Gastroesophageal sphincter (tissue), 4 donors: Measurements from ENCODE around the gene VAMP8. TPM values are rescaled to one million over a fixed set of nuclear protein-coding genes. Genes with fewer than 3 reads are reported as not detected.

Source experiments
- ATAC-seq: fragments of 150-250 bp; one replicate; pipeline ENCODE4 v1.9.1; 2016; ENCODE audit warnings: mild to moderate bottlenecking, moderate library complexity
- H3K27ac ChIP-seq, 4 donors: fragments of 200-600 bp; sonication (generic) in 3 of 4; 1 replicate in 3 of 4; 2 replicates in 1 of 4; pipeline ENCODE4 v1.5.1; 2016 to 2019
- H3K27me3 ChIP-seq: fragments of 200-600 bp; sonication (generic); one replicate; pipeline ENCODE4 v1.5.1; 2019
- H3K36me3 ChIP-seq, 2 donors: fragments of 200-600 bp; sonication (generic); one replicate each; pipeline ENCODE4 v1.5.1; 2019; ENCODE audit warnings: control low read depth in 1 of 2
- H3K4me1 ChIP-seq, 3 donors: fragments of 200-600 bp; sonication (generic); 1 replicate in 2 of 3; 2 replicates in 1 of 3; pipeline ENCODE4 v1.5.1; 2016 to 2019; ENCODE audit warnings: control low read depth in 2 of 3
- H3K4me3 ChIP-seq, 2 donors: fragments of 200-600 bp; sonication (generic); one replicate each; pipeline ENCODE4 v1.5.1; 2019; ENCODE audit warnings: mild to moderate bottlenecking in 1 of 2, moderate library complexity in 1 of 2
- H3K9me3 ChIP-seq, 3 donors: fragments of 200-600 bp; sonication (generic); one replicate each; pipeline ENCODE4 v1.5.1; 2017 to 2019; ENCODE audit warnings: control low read depth in 2 of 3
- EP300 ChIP-seq: sonication (generic); formaldehyde crosslinking; IDR thresholded peaks from one replicate; pipeline ENCODE4 v1.6.1; 2017; ENCODE audit warnings: antibody characterized with exemption, mild to moderate bottlenecking
- POLR2A ChIP-seq, 2 donors: fragments of 450-650 bp; IDR thresholded peaks; one replicate each; pipeline ENCODE4 v1.6.1; 2017; ENCODE audit warnings: antibody characterized with exemption in 2 of 2, mild to moderate bottlenecking in 2 of 2, moderate library complexity in 1 of 2
- POLR2AphosphoS5 ChIP-seq: sonication (generic); formaldehyde crosslinking; IDR thresholded peaks from one replicate; pipeline ENCODE4 v1.6.1; 2017; ENCODE audit warnings: antibody characterized with exemption
- WGBS, 2 donors: methylation state at CpG; one replicate each; pipeline ENCODE4 v1.1.5; 2018; ENCODE audit warnings: low coverage in 1 of 2; 5-methylcytosine and 5-hydroxymethylcytosine counted together
- total RNA-seq, 4 donors: library from RNA; depleted of rRNA; stranded (reverse); fragments of >200 nt; gene quantifications; one replicate each; pipeline ENCODE4 v1.1.0, GENCODE V29; 2016
- TF ChIP-seq, protein P1 (sequence below), 4 experiments: fragments of 200-600 bp in 2 of 4; fragments of 450-650 bp in 2 of 4; sonication (generic) in 1 of 4; IDR thresholded peaks; one replicate each; pipeline ENCODE4 v1.5.1; 2017 to 2019; ENCODE audit warnings: antibody characterized with exemption in 4 of 4, mild to moderate bottlenecking in 2 of 4, moderate library complexity in 2 of 4

The VAMP8 gene
- total RNA-seq, 4 donors from 2014 or later, result 4.9 to 30.5 (median 13.6) TPM; not detected in 1

DNA sequence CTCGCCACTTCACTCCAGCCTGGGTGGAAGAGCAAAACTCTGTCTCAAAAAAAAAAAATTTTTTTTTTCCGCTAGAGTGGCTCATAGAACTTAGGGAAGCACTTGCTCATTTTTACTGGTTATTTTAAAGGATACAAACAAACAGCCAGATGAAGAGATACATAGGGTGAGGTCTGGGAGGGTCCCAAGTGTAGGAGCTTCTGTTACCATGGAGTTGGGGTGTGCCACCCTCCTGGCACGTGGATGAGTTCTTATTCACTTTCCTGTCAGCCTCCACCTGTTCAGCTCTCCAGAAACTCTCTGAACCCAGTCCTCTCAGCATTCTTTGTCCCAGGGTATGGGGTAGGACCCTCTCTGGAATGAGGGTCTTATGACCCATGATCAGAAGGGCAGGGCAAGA, 43.3 kb upstream of the VAMP8 start:
- Histone ChIP-seq H3K36me3 (no peaks in the 10 kb centered on the region), H3K4me1 (peaks cover 4 to 18% (median 5%) of the 10 kb centered on the region in 3 donors), H3K27me3 (no peaks in the 10 kb centered on the region), H3K4me3 (no peak overlapping the region), H3K9me3 (no peaks in the 10 kb centered on the region), H3K27ac (peak overlapping the region in 2 of 4 donors; percentile 11 to 98)
- WGBS, 2 donors, result 79 to 80% methylated on average over 1 to 3 of the region's 3 CpGs
- TF ChIP-seq POLR2AphosphoS5 (no peak), EP300 (no peak), POLR2A (IDR thresholded peaks at IDR 0.05) (no peak)
- TF ChIP-seq, protein P1, sequence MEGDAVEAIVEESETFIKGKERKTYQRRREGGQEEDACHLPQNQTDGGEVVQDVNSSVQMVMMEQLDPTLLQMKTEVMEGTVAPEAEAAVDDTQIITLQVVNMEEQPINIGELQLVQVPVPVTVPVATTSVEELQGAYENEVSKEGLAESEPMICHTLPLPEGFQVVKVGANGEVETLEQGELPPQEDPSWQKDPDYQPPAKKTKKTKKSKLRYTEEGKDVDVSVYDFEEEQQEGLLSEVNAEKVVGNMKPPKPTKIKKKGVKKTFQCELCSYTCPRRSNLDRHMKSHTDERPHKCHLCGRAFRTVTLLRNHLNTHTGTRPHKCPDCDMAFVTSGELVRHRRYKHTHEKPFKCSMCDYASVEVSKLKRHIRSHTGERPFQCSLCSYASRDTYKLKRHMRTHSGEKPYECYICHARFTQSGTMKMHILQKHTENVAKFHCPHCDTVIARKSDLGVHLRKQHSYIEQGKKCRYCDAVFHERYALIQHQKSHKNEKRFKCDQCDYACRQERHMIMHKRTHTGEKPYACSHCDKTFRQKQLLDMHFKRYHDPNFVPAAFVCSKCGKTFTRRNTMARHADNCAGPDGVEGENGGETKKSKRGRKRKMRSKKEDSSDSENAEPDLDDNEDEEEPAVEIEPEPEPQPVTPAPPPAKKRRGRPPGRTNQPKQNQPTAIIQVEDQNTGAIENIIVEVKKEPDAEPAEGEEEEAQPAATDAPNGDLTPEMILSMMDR (IDR thresholded peaks at IDR 0.05), result no peak
- no peak for ATAC-seq

DNA sequence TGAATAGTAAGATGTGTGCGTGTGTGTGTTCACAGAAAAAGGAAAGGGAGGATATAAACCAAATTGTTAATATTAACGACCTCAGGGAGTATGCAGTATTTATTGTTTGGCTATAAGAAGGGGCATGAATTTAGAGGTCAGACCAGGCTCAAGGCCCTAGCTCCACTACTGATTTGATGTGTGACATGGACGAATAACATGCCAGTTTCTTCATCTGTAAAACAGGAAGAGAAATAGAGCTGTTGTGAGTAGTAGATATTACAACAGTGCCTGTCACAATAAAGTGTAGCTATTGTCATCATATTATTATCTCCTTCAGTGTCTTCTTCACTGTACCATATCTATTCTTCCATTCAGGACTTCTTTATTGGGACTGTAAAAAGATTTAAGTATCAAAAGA, 42.5 kb upstream of the VAMP8 start:
- TF ChIP-seq EP300 (no peak), POLR2A (IDR thresholded peaks at IDR 0.05) (no peak), POLR2AphosphoS5 (no peak)
- TF ChIP-seq, protein P1 (IDR thresholded peaks at IDR 0.05), result no peak
- no peak overlapping the region for H3K4me3 ChIP-seq
- 55 to 82% methylated on average over 3 of the region's 3 CpGs for WGBS, 2 donors
- no peak for ATAC-seq
- H3K9me3 ChIP-seq, result no peaks in the 10 kb centered on the region
- H3K4me1 ChIP-seq, result peaks cover 4 to 18% (median 5%) of the 10 kb centered on the region in 3 donors
- H3K27ac ChIP-seq, result peak overlapping the region in 2 of 4 donors; percentile 98
- H3K27me3 ChIP-seq, result no peaks in the 10 kb centered on the region
- H3K36me3 ChIP-seq, result no peaks in the 10 kb centered on the region

DNA sequence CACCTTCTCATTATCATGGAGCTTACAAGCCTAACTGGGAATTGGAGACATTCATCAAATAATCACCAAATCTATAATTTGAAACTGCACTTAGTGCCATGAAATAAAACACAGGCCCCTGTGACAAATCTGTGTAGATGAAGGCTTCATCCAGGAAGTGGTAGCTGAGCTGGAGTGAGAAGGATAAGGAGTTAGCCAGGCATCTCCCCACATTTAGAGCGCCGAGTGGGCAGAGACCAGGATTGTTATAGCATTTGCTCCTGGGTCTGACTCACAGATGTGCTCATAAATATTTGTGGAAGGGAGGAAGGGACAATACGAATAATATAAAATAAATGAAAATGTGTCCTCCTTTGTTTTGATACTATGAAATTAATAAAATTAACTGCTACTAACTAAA, 40.9 kb upstream of the VAMP8 start:
- TF ChIP-seq, protein P1 (IDR thresholded peaks at IDR 0.05), result no peak
- TF ChIP-seq POLR2A (IDR thresholded peaks at IDR 0.05), result no peak
- no peak for TF ChIP-seq EP300
- TF ChIP-seq POLR2AphosphoS5, result peak; percentile 41
- H3K9me3 ChIP-seq, result no peaks in the 10 kb centered on the region
- peak overlapping the region; percentile 96 to 98 (median 97) for H3K27ac ChIP-seq
- no peak for ATAC-seq
- 30 to 63% methylated on average over 3 of the region's 3 CpGs for WGBS, 2 donors
- peaks cover 3 to 7% of the 10 kb centered on the region in 2 donors for H3K36me3 ChIP-seq
- peaks cover 6 to 30% (median 12%) of the 10 kb centered on the region in 3 donors for H3K4me1 ChIP-seq
- H3K27me3 ChIP-seq, result no peaks in the 10 kb centered on the region
- no peak overlapping the region for H3K4me3 ChIP-seq

DNA sequence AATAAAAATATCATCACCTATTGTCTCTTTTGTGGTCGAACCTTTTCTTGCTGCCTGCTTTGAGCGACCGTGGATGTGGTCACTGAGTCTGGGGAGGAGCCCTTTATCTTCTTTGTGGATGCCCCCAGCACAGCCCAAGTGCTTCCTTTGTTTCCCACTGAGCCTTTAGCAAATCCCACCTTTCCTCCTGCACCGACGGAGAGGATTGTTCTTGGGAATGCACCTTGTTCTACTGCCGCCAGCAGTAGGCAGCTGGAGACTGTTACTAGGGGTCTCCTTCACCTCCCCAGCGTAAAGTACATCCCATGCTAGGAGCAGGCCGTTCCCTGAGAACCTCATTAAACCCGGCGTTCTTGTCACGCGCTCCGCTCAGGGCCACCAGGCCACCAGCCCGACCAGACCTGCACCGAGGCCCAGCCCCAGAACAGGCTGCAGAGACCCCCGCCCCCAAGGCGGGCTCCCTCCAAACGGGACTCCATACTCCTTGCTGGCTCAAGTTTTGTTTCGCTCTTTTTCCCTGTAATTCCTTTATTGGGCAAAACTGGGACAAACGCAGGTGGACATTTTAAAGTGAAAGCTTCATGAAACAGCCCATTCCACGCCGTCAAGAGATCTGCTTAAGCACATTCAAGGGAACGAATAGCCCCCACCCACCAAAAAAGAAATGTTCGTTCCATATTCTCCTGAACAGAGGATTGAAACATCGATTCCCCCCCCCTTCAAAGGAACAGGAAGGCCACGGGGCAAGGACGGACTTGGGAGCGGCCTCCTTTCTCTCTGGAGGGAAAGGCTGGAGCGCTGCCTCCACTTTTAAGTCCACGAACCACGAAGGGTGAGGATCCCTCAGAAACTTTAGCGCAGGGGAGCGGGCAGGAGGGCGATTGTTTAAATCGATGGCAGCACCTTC, 39.5 kb upstream of the VAMP8 start:
- peak overlapping the region; percentile 96 to 98 (median 97) for H3K27ac ChIP-seq
- peak; percentile 36 for TF ChIP-seq POLR2AphosphoS5
- no peak for TF ChIP-seq EP300
- TF ChIP-seq, protein P1 (IDR thresholded peaks at IDR 0.05), result peak in 2 of 4 experiments; percentile 19 to 27
- TF ChIP-seq POLR2A (IDR thresholded peaks at IDR 0.05), result no peak
- 1 to 3% methylated on average over 11 to 27 of the region's 35 CpGs for WGBS, 2 donors
- H3K9me3 ChIP-seq, result no peaks in the 10 kb centered on the region
- peaks cover 8 to 43% (median 23%) of the 10 kb centered on the region in 3 donors for H3K4me1 ChIP-seq
- no peaks in the 10 kb centered on the region for H3K27me3 ChIP-seq
- peak overlapping the region; percentile 79 to 82 for H3K4me3 ChIP-seq
- peaks cover 6 to 21% of the 10 kb centered on the region in 2 donors for H3K36me3 ChIP-seq
- peak; percentile 0 for ATAC-seq
